ENCODE results near the gene SPARC. TPM values are rescaled to one million over a fixed set of nuclear protein-coding genes. Genes with fewer than 3 reads are reported as not detected.

The SPARC gene
- total RNA-seq, 1 donor from 2014 or later, result 935 TPM

DNA sequence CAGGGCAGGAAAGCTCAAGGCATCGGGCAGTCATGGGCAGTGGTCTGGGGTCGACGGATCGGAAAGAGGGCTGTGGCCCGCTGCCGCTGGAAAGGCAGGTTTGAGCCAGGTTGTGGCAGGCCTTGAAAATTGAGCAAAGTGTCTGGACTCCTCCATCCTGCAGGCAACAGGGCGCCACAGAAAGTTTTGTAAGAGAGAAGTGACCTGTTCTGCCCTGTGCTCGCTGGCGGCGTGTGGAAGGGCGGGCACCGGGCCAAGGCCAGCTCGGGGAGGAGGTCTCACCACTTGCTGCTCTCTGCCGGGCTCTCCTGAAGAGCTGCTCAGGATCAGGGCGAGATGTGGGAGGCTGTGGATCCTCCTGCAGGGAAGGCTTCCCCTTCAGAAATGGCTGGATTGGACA lies 54.2 kb downstream of the SPARC start:
- no peak overlapping the region for H3K27ac ChIP-seq
- H3K9me3 ChIP-seq, result no peaks in the 10 kb centered on the region
- H3K27me3 ChIP-seq, result no peaks in the 10 kb centered on the region
- no peaks in the 10 kb centered on the region for H3K4me1 ChIP-seq
- no peak for DNase-seq (ENCODE audit: low spot score in 2 of 2)
- TF ChIP-seq CTCF (IDR thresholded peaks at IDR 0.05), result no peak
- no peak overlapping the region for H3K4me3 ChIP-seq
- intact Hi-C loops (cut with DNase I), result no loop called here
- no peaks in the 10 kb centered on the region for H3K36me3 ChIP-seq

DNA sequence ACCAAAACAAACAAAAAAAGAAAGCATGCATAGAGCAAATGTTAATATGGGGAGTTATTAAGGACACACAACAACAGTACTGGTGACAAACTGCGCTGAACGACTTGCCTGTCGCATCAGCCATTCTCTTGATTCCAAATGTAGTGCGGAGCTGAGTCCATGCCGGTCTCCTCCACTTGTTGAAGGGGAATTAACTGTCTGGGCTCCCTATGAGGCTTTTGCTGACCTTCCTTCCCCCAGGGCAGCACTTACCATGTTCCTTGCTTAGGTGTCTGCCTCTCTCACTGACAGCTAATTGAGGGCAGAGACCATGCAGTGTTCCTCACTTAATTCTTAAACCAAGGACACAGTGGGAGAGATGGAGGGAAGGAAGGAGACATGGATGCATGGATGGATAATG lies 54.8 kb downstream of the SPARC start:
- intact Hi-C loops (cut with DNase I), result no loop called here
- no peak for DNase-seq (ENCODE audit: low spot score in 2 of 2)
- H3K27ac ChIP-seq, result no peak overlapping the region
- no peak for TF ChIP-seq CTCF (IDR thresholded peaks at IDR 0.05)
- H3K4me1 ChIP-seq, result no peaks in the 10 kb centered on the region
- no peaks in the 10 kb centered on the region for H3K27me3 ChIP-seq
- H3K9me3 ChIP-seq, result no peaks in the 10 kb centered on the region
- no peak overlapping the region for H3K4me3 ChIP-seq
- no peaks in the 10 kb centered on the region for H3K36me3 ChIP-seq

- intact Hi-C loops (cut with DNase I), result no loop called here
- Histone ChIP-seq H3K27me3 (no peaks in the 10 kb centered on the region), H3K27ac (no peak overlapping the region), H3K4me1 (no peaks in the 10 kb centered on the region), H3K9me3 (no peaks in the 10 kb centered on the region), H3K36me3 (no peaks in the 10 kb centered on the region), H3K4me3 (no peak overlapping the region)
- TF ChIP-seq CTCF (IDR thresholded peaks at IDR 0.05), result no peak
- no peak for DNase-seq (ENCODE audit: low spot score in 2 of 2)
Observed at GRCh38 chr5:151630088-151630487, 56.6 kb downstream of the SPARC start.

GRCh38 chr5:151628112-151628823 lies 58.4 kb downstream of the SPARC start:
- H3K36me3 ChIP-seq, result no peaks in the 10 kb centered on the region
- no peaks in the 10 kb centered on the region for H3K9me3 ChIP-seq
- H3K27me3 ChIP-seq, result no peaks in the 10 kb centered on the region
- intact Hi-C loops (cut with DNase I), result no loop called here
- DNase-seq (ENCODE audit: low spot score in 2 of 2), result no peak
- no peaks in the 10 kb centered on the region for H3K4me1 ChIP-seq
- H3K4me3 ChIP-seq, result no peak overlapping the region
- TF ChIP-seq CTCF (IDR thresholded peaks at IDR 0.05), result no peak
- no peak overlapping the region for H3K27ac ChIP-seq

DNA sequence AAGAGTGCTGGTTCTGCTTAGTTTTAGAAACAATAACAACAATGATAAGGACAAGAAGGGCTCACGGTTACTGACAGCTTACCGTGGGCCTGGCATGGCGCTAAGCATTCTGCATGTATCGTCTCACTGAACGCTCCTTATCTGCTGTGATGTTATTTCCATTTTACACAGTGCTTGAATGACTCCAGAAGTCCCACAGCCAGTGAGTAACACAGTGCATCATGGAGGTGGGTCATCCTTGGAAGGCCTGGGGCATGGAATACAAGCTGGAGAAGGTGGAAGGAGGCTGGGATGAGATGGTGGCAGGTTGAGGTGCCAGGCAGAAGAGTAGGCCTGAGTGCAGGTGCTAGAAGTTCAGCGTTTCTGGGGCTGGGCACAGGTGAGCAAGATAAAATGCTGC lies 59.1 kb downstream of the SPARC start:
- Histone ChIP-seq H3K4me1 (no peaks in the 10 kb centered on the region), H3K36me3 (no peaks in the 10 kb centered on the region), H3K27me3 (no peaks in the 10 kb centered on the region), H3K27ac (no peak overlapping the region), H3K4me3 (no peak overlapping the region), H3K9me3 (no peaks in the 10 kb centered on the region)
- TF ChIP-seq CTCF (IDR thresholded peaks at IDR 0.05), result no peak
- DNase-seq (ENCODE audit: low spot score in 2 of 2), result no peak
- intact Hi-C loops (cut with DNase I), result no loop called here

DNA sequence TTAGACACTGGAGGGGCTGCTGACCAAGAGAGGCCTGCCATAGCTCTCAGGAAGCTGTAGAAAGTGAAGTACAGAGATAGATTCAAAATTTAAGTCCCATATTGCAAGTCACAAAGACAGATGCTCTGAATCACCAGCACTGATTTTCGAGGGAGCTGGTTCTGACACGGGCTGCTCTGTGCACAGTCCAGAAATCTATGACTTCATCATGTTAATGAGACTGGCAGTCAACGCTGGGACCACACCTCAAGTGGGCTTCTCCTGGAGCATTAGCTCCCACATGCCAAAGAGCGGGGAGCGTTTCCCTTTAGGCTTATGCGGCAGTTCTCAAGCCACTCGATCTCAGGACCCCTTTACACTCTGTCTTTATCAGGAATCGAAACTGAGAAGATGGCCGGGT lies 61.4 kb downstream of the SPARC start:
- Histone ChIP-seq H3K27me3 (no peaks in the 10 kb centered on the region), H3K36me3 (no peaks in the 10 kb centered on the region), H3K27ac (no peak overlapping the region), H3K4me3 (no peak overlapping the region), H3K9me3 (no peaks in the 10 kb centered on the region), H3K4me1 (no peaks in the 10 kb centered on the region)
- TF ChIP-seq CTCF (IDR thresholded peaks at IDR 0.05), result no peak
- intact Hi-C loops (cut with DNase I), result no loop called here
- DNase-seq (ENCODE audit: low spot score in 2 of 2), result no peak

Data from ascending aorta (tissue), 2 donors.